GM21423 (cell line): ENCODE results near the gene EGR2.
A peak's percentile ranks its signal among the peaks of the same experiment; 100 is the strongest.
"Not testable (repeated sequence)": the region's sequence is repeated elsewhere in the genome, so short reads cannot be mapped to it uniquely, and the experiment has no call there.

Experiments
- ATAC-seq: cut with Tn5 transposase; IDR thresholded peaks from one replicate; pipeline ENCODE4 v1.9.1; 2021; ENCODE audit warnings: mild to moderate bottlenecking, moderate library complexity; ENCODE audit not compliant: unreplicated experiment

Gene EGR2

DNA sequence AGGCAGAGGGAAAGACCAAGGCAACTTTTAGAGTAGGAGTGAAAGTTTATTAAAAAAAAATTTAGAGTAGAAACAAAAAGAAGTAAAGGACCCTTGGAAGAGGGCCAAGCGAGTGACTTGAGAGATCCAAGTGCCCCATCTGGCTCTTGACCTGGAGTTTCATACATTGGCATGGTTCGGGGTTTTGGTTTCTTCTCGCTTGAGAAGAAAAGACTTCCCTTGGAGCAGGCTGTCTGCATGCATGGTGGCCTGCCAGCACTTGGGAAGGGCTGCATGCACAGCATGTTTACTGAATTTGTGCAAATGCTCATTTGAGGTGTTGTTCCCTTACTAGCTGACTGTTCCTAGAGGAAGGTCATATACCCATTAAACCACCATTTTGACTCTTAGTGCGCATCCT lies 20.4 kb downstream of the EGR2 start:
- ATAC-seq, result no peak

GRCh38 chr10:62795100-62795499 lies 21.1 kb downstream of the EGR2 start:
- ATAC-seq, result no peak

- no peak for ATAC-seq
Measured at GRCh38 chr10:62794306-62794705, 21.9 kb downstream of the EGR2 start.

- ATAC-seq, result no peak
Measured at GRCh38 chr10:62792261-62792660, 23.9 kb downstream of the EGR2 start.

GRCh38 chr10:62790571-62790970 lies 25.6 kb downstream of the EGR2 start:
- no peak for ATAC-seq

GRCh38 chr10:62790019-62790555 lies 26.1 kb downstream of the EGR2 start:
- no peak for ATAC-seq

DNA sequence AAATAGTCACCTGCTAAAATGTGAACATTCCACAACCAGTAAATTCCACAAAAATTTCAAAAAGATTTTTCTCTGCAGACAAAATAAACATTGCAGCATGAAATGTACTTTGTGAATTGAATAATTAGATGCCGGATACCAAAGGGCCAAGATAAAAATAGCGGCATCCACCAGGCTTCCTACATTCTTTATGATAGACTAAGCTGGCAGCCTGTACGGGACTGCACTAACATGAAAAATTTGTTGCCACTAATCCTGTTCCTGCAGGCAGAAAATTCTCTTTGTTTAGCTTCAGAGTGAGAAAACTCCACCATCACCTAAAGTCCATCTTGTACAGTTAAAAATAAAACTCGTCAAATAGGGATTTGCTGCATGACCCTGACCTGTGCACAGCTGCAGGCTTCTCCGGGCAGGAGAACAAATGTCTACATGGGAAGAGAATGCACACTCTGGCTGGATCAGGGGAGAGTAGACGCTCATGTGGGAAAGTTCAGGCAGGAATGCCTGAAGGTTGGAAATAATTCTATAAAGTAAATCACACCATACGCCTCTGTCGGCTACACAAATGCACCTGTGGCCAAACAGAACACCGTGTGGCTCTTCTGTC lies 27.2 kb downstream of the EGR2 start:
- no peak for ATAC-seq

GRCh38 chr10:62788285-62788684 lies 27.9 kb downstream of the EGR2 start:
- not testable (repeated sequence) for ATAC-seq

DNA sequence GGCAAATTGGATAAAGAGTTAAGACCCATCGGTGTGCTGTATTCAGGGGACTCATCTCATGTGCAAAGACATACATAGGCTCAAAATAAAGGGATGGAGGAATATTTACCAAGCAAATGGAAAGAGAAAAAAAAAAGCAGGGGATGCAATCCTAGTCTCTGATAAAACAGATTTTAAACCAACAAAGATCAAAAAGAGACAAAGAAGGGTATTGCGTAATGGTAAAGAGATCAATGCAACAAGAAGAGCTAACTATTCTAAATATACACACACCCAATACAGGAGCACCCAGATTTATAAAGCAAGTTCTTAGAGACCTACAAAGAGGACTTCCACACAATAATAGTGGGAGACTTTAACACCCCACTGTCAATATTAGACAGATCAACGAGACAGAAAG lies 31.6 kb downstream of the EGR2 start:
- ATAC-seq, result not testable (repeated sequence)

- peak; percentile 95 for ATAC-seq
Measured at GRCh38 chr10:62779487-62780248, 36.5 kb downstream of the EGR2 start.

GRCh38 chr10:62778125-62778524 lies 38.0 kb downstream of the EGR2 start:
- ATAC-seq, result peak; percentile 46

- no peak for ATAC-seq
Measured at GRCh38 chr10:62772186-62772974, 43.8 kb downstream of the EGR2 start.

- peak; percentile 59 for ATAC-seq
Measured at GRCh38 chr10:62769574-62770242, 46.5 kb downstream of the EGR2 start.

- no peak for ATAC-seq
Measured at GRCh38 chr10:62766386-62766785, 49.8 kb downstream of the EGR2 start.

DNA sequence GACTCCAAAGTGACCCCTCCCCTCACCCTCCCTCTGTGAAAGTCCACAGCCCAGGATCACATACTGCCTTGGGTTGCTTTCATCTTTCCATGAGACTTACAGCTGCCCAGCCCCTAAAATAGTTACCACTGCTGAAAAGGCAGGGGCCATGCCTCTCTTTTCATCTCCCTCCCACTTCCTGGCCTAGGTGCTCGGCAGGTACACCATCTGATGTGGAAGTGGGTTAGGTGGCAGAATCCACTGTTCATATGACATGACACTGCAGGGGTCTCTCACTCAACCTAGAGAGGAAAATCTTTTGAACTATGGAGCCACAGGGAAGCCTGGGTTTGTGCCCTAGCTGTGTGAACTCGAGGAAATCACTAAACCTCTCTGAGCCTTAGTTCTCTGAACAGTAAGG lies 50.4 kb downstream of the EGR2 start:
- ATAC-seq, result no peak

DNA sequence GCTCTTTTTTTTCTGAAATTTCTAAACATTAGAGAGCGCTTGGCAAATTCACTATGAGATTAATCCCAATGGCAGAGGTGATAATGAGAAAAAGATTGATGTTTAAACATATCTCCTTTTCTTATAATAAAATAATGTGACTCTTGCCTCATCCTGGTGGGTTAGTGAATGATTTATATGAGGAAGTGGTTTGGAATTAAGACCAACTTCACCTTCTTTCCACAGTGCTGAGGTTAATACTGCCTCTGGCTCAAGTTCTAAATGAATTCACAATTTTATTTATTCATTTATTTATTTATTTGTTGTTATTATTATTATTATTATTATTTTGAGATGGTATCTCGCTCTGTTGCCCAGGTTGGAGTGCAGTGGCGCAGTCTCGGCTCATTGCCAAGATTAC lies 52.2 kb downstream of the EGR2 start:
- no peak for ATAC-seq

- no peak for ATAC-seq
Measured at GRCh38 chr10:62763155-62763554, 53.0 kb downstream of the EGR2 start.
